ENCODE measurements around the gene STMN1. TPM values are rescaled to one million over a fixed set of nuclear protein-coding genes. Genes with fewer than 3 reads are reported as not detected.

STMN1 gene
- total and polyA plus RNA-seq, 9 of the 15 experiments (the other 6 are each of a cell fraction or from before 2014, with no cell fraction given): 269 to 2,153 (median 595) TPM

DNA sequence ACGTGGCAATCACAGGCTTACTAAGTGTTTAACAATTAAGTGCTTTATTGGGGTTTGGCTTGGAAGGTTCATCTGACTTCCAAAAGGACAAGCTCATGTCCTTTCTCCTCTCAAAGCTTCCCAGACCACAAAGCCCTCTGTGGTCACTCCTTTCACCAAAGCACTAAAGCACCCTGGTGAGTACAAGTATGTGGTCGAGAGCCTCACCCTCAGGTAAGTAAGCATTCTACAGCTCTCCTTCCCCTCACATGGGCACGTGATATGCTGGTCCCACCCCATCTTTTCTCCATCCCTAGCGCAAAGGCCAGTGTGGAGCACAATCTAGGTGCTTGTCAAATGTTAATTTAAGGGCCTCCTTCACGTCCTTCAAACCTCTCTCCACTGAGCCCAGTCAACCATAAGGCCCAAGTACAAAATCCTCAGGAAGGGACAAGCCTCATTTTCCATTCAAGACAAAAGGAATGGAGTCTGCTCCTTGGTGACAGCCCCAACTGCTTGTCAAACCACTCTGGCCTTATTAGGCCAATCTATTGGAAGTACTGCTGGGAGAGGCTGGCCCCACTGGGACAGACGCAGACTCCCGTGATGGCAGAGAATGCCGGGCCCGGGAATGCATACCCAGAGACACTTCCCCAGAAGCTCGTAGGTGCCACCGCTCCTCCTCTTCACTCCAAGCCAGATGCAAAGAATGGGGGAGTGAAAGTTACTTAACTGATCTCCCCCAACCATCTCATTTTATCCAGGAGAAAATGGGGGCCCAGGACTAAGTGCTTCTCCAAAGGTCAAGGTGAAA, 7.8 kb downstream of the STMN1 start (continued):
- TF ChIP-seq HDAC6 (IDR thresholded peaks at IDR 0.05; ENCODE audit: low read depth, low read length) (no peak), POLR2A (conservative IDR thresholded peaks at IDR 0.05) (peak; percentile 35), ESRRA (IDR thresholded peaks at IDR 0.05; ENCODE audit: borderline replicate concordance, low read depth) (peak; percentile 23; the same call in 1 of the 2 replicates), ZFX (CRISPR knock-in tag; IDR thresholded peaks at IDR 0.05) (peak; percentile 35; the same call in 1 of the 2 replicates), DDX20 (tag; IDR thresholded peaks at IDR 0.05; ENCODE audit: low read depth) (no peak), POLR2AphosphoS2 (IDR thresholded peaks at IDR 0.05; ENCODE audit: low read length) (peak; percentile 43; the same call in 1 of the 2 replicates), GABPB2 (CRISPR knock-in tag; conservative IDR thresholded peaks at IDR 0.05) (no peak), PML (IDR thresholded peaks at IDR 0.05; ENCODE audit: low read length) (no peak), EGR1 (conservative IDR thresholded peaks at IDR 0.05) (no peak)
- TF ChIP-seq, protein P1, sequence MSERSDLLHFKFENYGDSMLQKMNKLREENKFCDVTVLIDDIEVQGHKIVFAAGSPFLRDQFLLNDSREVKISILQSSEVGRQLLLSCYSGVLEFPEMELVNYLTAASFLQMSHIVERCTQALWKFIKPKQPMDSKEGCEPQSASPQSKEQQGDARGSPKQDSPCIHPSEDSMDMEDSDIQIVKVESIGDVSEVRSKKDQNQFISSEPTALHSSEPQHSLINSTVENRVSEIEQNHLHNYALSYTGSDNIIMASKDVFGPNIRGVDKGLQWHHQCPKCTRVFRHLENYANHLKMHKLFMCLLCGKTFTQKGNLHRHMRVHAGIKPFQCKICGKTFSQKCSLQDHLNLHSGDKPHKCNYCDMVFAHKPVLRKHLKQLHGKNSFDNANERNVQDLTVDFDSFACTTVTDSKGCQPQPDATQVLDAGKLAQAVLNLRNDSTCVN (CRISPR knock-in tag; IDR thresholded peaks at IDR 0.05): no peak
- TF ChIP-seq, protein P2, sequence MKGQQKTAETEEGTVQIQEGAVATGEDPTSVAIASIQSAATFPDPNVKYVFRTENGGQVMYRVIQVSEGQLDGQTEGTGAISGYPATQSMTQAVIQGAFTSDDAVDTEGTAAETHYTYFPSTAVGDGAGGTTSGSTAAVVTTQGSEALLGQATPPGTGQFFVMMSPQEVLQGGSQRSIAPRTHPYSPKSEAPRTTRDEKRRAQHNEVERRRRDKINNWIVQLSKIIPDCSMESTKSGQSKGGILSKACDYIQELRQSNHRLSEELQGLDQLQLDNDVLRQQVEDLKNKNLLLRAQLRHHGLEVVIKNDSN (CRISPR knock-in tag; IDR thresholded peaks at IDR 0.05): peak; percentile 71
